Fibroblast of lung (primary cell): Measurements from ENCODE around the gene FNDC8. TPM values are rescaled to one million over a fixed set of nuclear protein-coding genes. Genes with fewer than 3 reads are reported as not detected.

Experiments used
- DNase-seq, 2 donors: peaks; one replicate each; pipeline versions ENCODE4 v3.0.0 to v3.0.0-alpha.2; 2010; ENCODE audit warnings: low read depth in 2 of 2
- H2AFZ ChIP-seq: 2 replicates; pipeline ENCODE4 v1.5.1; 2012; ENCODE audit warnings: low read length, control low read depth, inconsistent platforms
- H3K27ac ChIP-seq: 2 replicates; pipeline ENCODE4 v1.5.1; 2011; ENCODE audit warnings: low read length, control low read depth; ENCODE audit not compliant: insufficient read depth
- H3K27me3 ChIP-seq: 2 replicates; pipeline ENCODE4 v1.5.1; 2011; ENCODE audit warnings: mild to moderate bottlenecking, low read length; ENCODE audit not compliant: control insufficient read depth, insufficient read depth
- H3K36me3 ChIP-seq: 2 replicates; pipeline ENCODE4 v1.5.1; 2011; ENCODE audit warnings: low read length; ENCODE audit not compliant: control insufficient read depth, insufficient read depth
- H3K4me1 ChIP-seq: 2 replicates; pipeline ENCODE4 v1.5.1; 2011; ENCODE audit warnings: low read length; ENCODE audit not compliant: control insufficient read depth, insufficient read depth; ENCODE audit errors: extremely low read depth
- H3K4me2 ChIP-seq: 2 replicates; pipeline ENCODE4 v1.5.1; 2011; ENCODE audit warnings: low read length, control low read depth; ENCODE audit not compliant: insufficient read depth; ENCODE audit errors: extremely low read depth
- H3K4me3 ChIP-seq, 4 experiments: fragments of 200-600 bp in 1 of 4; sonication (generic) in 1 of 4; replicated peaks in 1 of 4; 2 replicates each; pipeline ENCODE4 v1.5.1; 2011 to 2016; ENCODE audit warnings: low read length in 4 of 4, low read depth in 3 of 4, mild to moderate bottlenecking in 3 of 4, control low read depth in 2 of 4, inconsistent platforms in 1 of 4, mixed read lengths in 1 of 4; ENCODE audit not compliant: insufficient read depth in 1 of 4; ENCODE audit errors: control extremely low read depth in 1 of 4
- H3K79me2 ChIP-seq: 2 replicates; pipeline ENCODE4 v1.5.1; 2012; ENCODE audit warnings: mild to moderate bottlenecking, low read length, inconsistent platforms; ENCODE audit not compliant: control insufficient read depth, insufficient read depth
- H3K9ac ChIP-seq: 2 replicates; pipeline ENCODE4 v1.5.1; 2011; ENCODE audit warnings: mild to moderate bottlenecking, low read length, control low read depth; ENCODE audit not compliant: insufficient read depth
- H3K9me3 ChIP-seq: 2 replicates; pipeline ENCODE4 v1.5.1; 2012; ENCODE audit warnings: low read depth, low read length; ENCODE audit not compliant: control insufficient read depth, insufficient read depth
- H4K20me1 ChIP-seq: 2 replicates; pipeline ENCODE4 v1.5.1; 2011; ENCODE audit warnings: low read length; ENCODE audit not compliant: control insufficient read depth, insufficient read depth; ENCODE audit errors: extremely low read depth
- EZH2 ChIP-seq: IDR thresholded peaks from 2 replicates; pipeline ENCODE4 v1.5.1; 2012; ENCODE audit warnings: low read length, control low read depth, mild to moderate bottlenecking; ENCODE audit errors: missing control alignments
- polyA plus RNA-seq, 2 donors: library from polyadenylated mRNA; depleted of rRNA in 1 of 2; stranded (reverse) in 1 of 2; unstranded in 1 of 2; fragments of >200 nt; gene quantifications; 2 replicates each; pipeline ENCODE4 v1.2.1, GENCODE V29; 2011 to 2012; ENCODE audit warnings: missing spikeins in 1 of 2
- total RNA-seq: library from RNA; depleted of rRNA; stranded (reverse); fragments of >200 nt; gene quantifications from 2 replicates; pipeline ENCODE4 v1.2.1, GENCODE V29; 2014
- TF ChIP-seq, protein P1 (sequence below), 2 donors: IDR thresholded peaks in 1 of 2; conservative IDR thresholded peaks in 1 of 2; 1 replicate in 1 of 2; 2 replicates in 1 of 2; pipeline ENCODE4 v1.5.1; 2011 to 2012; ENCODE audit warnings: low read length in 2 of 2, control low read depth in 1 of 2, inconsistent platforms in 1 of 2, low read depth in 1 of 2, mild to moderate bottlenecking in 1 of 2

Gene FNDC8
- total and polyA plus RNA-seq, 2 donors (not counting 1 experiment from before 2014, with no cell fraction given), result not detected

DNA sequence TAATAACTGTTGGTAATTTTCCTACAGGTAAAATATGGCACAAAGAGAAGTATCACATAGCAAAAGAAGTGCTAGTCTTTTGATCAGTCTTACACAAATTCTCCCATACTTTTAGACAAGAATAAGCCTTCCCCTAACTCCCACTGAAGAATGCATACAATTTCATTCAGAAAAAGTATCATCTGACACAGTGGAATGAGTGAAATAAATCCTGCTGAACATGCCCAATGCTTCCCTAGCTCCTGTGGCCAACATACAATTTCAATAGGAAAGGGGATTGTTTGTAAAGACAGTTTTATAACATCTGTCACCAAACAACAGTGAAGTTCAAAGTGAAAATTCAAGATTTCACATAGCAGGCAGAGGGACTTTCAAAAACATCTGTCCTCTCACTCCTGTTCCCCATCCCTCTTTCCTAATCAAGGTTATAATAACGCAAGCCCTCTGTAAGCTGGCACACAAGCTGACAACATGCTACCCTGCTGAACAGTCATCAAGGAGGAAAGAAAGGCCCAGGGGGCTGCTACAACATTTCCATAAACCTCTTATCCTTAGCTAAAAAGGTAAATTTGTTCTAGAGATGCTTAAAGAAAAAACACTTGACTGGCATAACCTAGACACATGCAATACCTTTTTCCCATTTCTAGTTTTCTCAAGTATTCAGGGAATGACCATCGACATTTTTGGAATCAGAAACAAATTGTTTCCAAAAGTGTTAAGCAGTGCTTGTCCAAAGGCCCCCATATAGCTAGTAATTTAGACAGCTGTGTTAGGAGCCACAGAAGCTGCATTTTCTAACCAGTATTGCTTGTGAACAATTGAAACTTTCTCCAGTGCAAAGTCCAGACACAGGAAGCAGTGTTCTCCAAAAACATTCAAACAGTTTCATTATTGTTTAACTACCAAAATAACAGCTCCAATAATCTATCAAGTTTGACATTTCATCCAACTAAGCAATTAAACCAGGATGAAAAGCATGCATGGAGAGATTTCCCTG lies 46.4 kb upstream of the FNDC8 start:
- H2AFZ ChIP-seq, result no peak overlapping the region
- no peaks in the 10 kb centered on the region for H3K27me3 ChIP-seq
- H3K4me1 ChIP-seq, result peaks cover 6% of the 10 kb centered on the region
- no peaks in the 10 kb centered on the region for H3K36me3 ChIP-seq
- no peak overlapping the region for H3K27ac ChIP-seq
- no peak for DNase-seq
- no peak overlapping the region for H3K4me2 ChIP-seq
- H3K9ac ChIP-seq, result no peak overlapping the region
- H3K9me3 ChIP-seq, result no peaks in the 10 kb centered on the region
- peaks cover 44% of the 10 kb centered on the region for H3K79me2 ChIP-seq
- H3K4me3 ChIP-seq, result no peak overlapping the region
- H4K20me1 ChIP-seq, result no peaks in the 10 kb centered on the region
- no peak for TF ChIP-seq EZH2
- TF ChIP-seq, protein P1, sequence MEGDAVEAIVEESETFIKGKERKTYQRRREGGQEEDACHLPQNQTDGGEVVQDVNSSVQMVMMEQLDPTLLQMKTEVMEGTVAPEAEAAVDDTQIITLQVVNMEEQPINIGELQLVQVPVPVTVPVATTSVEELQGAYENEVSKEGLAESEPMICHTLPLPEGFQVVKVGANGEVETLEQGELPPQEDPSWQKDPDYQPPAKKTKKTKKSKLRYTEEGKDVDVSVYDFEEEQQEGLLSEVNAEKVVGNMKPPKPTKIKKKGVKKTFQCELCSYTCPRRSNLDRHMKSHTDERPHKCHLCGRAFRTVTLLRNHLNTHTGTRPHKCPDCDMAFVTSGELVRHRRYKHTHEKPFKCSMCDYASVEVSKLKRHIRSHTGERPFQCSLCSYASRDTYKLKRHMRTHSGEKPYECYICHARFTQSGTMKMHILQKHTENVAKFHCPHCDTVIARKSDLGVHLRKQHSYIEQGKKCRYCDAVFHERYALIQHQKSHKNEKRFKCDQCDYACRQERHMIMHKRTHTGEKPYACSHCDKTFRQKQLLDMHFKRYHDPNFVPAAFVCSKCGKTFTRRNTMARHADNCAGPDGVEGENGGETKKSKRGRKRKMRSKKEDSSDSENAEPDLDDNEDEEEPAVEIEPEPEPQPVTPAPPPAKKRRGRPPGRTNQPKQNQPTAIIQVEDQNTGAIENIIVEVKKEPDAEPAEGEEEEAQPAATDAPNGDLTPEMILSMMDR (conservative IDR thresholded peaks at IDR 0.05 in 1 of 2, IDR thresholded peaks at IDR 0.05 in 1 of 2; ENCODE audit: low read depth in 1 of 2, low read length in 2 of 2), result no peak

DNA sequence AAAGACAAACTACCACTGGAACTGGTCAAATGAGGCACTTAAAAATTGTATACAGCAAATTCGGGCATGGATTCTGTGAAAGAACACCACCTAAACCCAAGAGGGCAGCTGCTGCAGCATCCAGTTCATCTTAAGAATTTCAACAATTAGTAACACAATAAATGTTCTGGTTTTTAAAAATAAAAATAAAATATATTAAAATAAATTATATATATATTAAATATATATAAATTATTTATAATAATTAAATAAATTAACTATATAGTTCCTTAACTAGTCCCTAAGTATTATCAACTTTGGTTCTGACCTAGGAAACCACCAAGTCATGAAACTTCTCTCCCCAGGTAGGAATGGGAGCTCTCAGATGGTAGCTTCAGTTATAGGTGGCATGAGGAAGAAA lies 44.5 kb upstream of the FNDC8 start:
- H3K27me3 ChIP-seq, result no peaks in the 10 kb centered on the region
- DNase-seq, result no peak
- H3K4me2 ChIP-seq, result no peak overlapping the region
- H3K9ac ChIP-seq, result no peak overlapping the region
- H3K9me3 ChIP-seq, result no peaks in the 10 kb centered on the region
- no peak overlapping the region for H3K27ac ChIP-seq
- H3K4me1 ChIP-seq, result peaks cover 11% of the 10 kb centered on the region
- peaks cover 53% of the 10 kb centered on the region for H3K79me2 ChIP-seq
- no peak overlapping the region for H2AFZ ChIP-seq
- TF ChIP-seq, protein P1 (conservative IDR thresholded peaks at IDR 0.05 in 1 of 2, IDR thresholded peaks at IDR 0.05 in 1 of 2; ENCODE audit: low read depth in 1 of 2, low read length in 2 of 2), result no peak
- no peak for TF ChIP-seq EZH2
- H4K20me1 ChIP-seq, result no peaks in the 10 kb centered on the region
- H3K4me3 ChIP-seq, result no peak overlapping the region
- H3K36me3 ChIP-seq, result no peaks in the 10 kb centered on the region

DNA sequence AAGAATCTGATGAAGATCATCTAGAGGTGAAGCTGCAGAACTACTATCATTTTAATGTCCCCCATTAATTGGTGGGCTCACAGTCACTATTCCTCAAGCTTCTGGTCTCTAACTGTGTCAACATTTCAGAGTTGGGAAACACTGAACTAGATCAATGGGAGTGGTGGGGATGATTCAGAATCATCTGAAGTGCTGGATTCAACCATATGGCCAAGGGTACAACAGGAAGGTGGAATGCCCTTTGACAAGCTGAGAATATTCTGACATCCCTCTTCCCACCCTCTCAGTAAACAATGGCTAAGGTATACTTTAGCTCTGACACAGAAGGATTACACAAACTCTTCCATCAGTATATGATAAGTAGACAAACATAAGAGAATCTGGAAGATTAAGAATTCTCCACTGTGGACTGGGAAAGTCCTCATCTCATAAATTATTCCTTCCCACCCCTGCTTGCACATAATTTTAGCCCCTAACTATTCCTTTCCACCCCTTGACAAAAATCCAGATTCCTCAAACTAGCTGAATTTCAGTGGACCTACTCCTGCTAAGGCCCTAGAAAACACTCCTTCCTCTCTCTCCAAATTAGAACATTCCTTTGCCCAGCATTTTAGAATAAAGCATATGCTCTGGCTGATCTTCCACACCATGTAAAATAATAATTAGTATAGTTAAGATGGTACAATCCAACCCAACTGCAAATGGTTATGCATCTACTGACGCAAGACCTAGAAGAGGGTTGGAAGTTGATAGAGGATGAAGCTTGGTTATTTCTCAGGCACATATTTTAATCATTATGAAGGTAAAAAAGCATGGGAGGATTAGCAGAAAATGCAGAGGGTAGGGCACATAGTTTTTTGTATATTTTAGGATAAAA lies 41.6 kb upstream of the FNDC8 start:
- no peak overlapping the region for H2AFZ ChIP-seq
- no peaks in the 10 kb centered on the region for H3K36me3 ChIP-seq
- H3K79me2 ChIP-seq, result peaks cover 58% of the 10 kb centered on the region
- H3K27ac ChIP-seq, result no peak overlapping the region
- no peaks in the 10 kb centered on the region for H3K9me3 ChIP-seq
- peaks cover 20% of the 10 kb centered on the region for H3K4me1 ChIP-seq
- TF ChIP-seq, protein P1 (conservative IDR thresholded peaks at IDR 0.05 in 1 of 2, IDR thresholded peaks at IDR 0.05 in 1 of 2; ENCODE audit: low read depth in 1 of 2, low read length in 2 of 2), result no peak
- TF ChIP-seq EZH2, result no peak
- peak overlapping the region; percentile 1 for H3K4me2 ChIP-seq
- DNase-seq, result peak in 1 of 2 donors; percentile 51
- peaks cover 2% of the 10 kb centered on the region for H4K20me1 ChIP-seq
- no peak overlapping the region for H3K4me3 ChIP-seq
- no peak overlapping the region for H3K9ac ChIP-seq
- H3K27me3 ChIP-seq, result no peaks in the 10 kb centered on the region
